Upper lobe of right lung (tissue), 1 donor: Measurements from ENCODE around the gene CEMIP. TPM values are rescaled to one million over a fixed set of nuclear protein-coding genes. Genes with fewer than 3 reads are reported as not detected.

ENCODE experiments used
- ATAC-seq: fragments of 200-7000 bp; cut with Tn5 transposase; one replicate; pipeline ENCODE4 v1.9.1; 2020; ENCODE audit warnings: mild to moderate bottlenecking, moderate library complexity
- DNase-seq: peaks from one replicate; pipeline ENCODE4 v3.0.0-alpha.2; 2020
- H3K27ac ChIP-seq: fragments of 200-600 bp; one replicate; pipeline ENCODE4 v1.8.0; 2022
- H3K27me3 ChIP-seq: fragments of 200-600 bp; one replicate; pipeline ENCODE4 v1.8.0; 2022; ENCODE audit warnings: mild to moderate bottlenecking
- H3K36me3 ChIP-seq: fragments of 200-600 bp; one replicate; pipeline ENCODE4 v1.8.0; 2022
- H3K4me1 ChIP-seq: fragments of 200-600 bp; one replicate; pipeline ENCODE4 v1.8.0; 2022
- H3K4me3 ChIP-seq: fragments of 200-600 bp; one replicate; pipeline ENCODE4 v1.8.0; 2022; ENCODE audit warnings: mild to moderate bottlenecking
- H3K9me3 ChIP-seq: fragments of 200-600 bp; one replicate; pipeline ENCODE4 v1.8.0; 2022
- CTCF ChIP-seq: fragments of 200-600 bp; IDR thresholded peaks from one replicate; pipeline ENCODE4 v1.8.0; 2022; ENCODE audit warnings: antibody characterized with exemption
- intact Hi-C: fragments of 100-400 bp; cut with DNase I; formaldehyde crosslinking; loops from one replicate; pipeline ENCODE4 v1.11.0; 2022
- total RNA-seq: library from RNA; stranded (reverse); fragmentation: NEBNext Ultra II Directional; extraction: Animal tissue kit (Norgen Biotek cat#: 25700); gene quantifications from one replicate; pipeline ENCODE4 v1.2.1, GENCODE V29; 2021
- donor health status: DM: no; HTN: yes; CAD: no; lungs with severe emphysema.

Gene CEMIP
- total RNA-seq, 1 donor from 2014 or later, result 17.3 TPM

- H3K9me3 ChIP-seq, result no peaks in the 10 kb centered on the region
- intact Hi-C loops, result no loop called here
- ATAC-seq, result no peak
- DNase-seq, result no peak
- H3K27me3 ChIP-seq, result no peaks in the 10 kb centered on the region
- no peaks in the 10 kb centered on the region for H3K36me3 ChIP-seq
- TF ChIP-seq CTCF, result no peak
- H3K4me3 ChIP-seq, result no peak overlapping the region
- H3K27ac ChIP-seq, result no peak overlapping the region
- peaks cover 4% of the 10 kb centered on the region for H3K4me1 ChIP-seq
Observed at GRCh38 chr15:80831606-80832224, 52.5 kb downstream of the CEMIP start.

DNA sequence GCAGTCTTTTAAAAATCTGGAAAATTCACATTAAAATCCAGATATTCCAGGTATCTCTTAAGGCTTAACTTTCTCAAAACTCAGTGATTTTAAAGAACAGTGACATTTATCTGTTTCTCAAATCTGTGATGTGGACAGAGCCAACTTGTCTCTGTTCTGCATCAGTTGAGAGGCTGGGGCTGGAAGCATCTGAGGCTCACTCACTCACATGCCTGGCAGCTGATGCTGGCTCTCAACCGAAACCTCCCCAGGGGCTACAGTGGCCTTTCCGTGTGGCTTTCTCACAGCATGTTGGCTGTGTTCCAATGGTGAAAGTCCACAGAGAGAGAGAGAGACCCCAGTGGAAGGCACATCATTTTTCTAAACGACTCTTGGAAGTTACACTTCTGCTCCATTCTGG, 53.5 kb downstream of the CEMIP start:
- intact Hi-C loops, result no loop called here
- TF ChIP-seq CTCF, result no peak

DNA sequence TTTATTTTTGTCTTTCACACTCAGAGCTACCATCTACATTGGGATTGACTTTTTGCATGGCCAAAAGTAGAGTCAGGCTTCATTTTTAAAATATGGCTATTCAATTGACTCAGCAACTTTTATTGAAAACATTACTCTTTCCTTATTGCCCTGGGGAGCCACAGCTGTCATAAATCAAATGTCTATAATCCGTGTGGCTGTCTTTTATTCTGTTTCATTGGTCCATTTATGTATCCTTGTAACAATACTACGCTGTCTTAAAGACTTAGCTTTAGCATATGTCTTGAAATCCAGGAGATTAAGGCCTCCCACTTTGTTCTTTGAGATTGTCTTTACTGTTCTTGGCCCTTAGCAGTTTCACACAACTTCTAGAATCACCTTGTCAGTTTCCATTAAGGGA, 55.2 kb downstream of the CEMIP start:
- Histone ChIP-seq H3K36me3 (no peaks in the 10 kb centered on the region), H3K27ac (no peak overlapping the region), H3K4me1 (peaks cover 4% of the 10 kb centered on the region), H3K27me3 (no peaks in the 10 kb centered on the region), H3K4me3 (no peak overlapping the region), H3K9me3 (no peaks in the 10 kb centered on the region)
- intact Hi-C loops, result no loop called here
- TF ChIP-seq CTCF, result no peak
- DNase-seq (no peak), ATAC-seq (no peak)

More for the DNA sequence above, 53.5 kb downstream of the CEMIP start:
- H3K4me3 ChIP-seq, result no peak overlapping the region
- ATAC-seq, result no peak
- DNase-seq, result no peak
- no peaks in the 10 kb centered on the region for H3K36me3 ChIP-seq
- H3K27ac ChIP-seq, result no peak overlapping the region
- no peaks in the 10 kb centered on the region for H3K9me3 ChIP-seq
- H3K4me1 ChIP-seq, result peaks cover 4% of the 10 kb centered on the region
- H3K27me3 ChIP-seq, result no peaks in the 10 kb centered on the region

DNA sequence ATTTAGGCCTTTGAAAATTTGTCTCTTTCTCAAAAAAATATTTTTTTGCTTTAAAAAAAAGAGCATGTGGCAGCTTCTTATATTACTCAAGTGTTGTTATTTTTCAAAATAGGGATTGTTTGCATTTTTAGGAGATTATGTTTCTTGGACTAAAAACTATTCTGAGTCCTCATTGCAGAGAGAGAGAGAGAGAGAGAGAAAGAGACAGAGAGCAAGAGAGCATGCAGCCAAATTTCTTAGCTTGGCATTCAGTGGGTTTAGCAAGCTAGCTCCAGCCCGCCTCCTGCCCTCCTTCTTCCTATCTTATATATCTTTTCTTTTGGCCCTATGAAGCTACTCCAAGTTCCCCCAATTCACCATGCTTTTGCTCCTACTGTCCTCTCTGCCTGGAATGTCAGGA, 55.7 kb downstream of the CEMIP start:
- ATAC-seq (no peak), DNase-seq (no peak)
- H3K27ac ChIP-seq, result no peak overlapping the region
- H3K4me1 ChIP-seq, result peaks cover 4% of the 10 kb centered on the region
- no peaks in the 10 kb centered on the region for H3K9me3 ChIP-seq
- intact Hi-C loops, result no loop called here
- H3K36me3 ChIP-seq, result no peaks in the 10 kb centered on the region
- no peaks in the 10 kb centered on the region for H3K27me3 ChIP-seq
- no peak for TF ChIP-seq CTCF
- H3K4me3 ChIP-seq, result no peak overlapping the region

DNA sequence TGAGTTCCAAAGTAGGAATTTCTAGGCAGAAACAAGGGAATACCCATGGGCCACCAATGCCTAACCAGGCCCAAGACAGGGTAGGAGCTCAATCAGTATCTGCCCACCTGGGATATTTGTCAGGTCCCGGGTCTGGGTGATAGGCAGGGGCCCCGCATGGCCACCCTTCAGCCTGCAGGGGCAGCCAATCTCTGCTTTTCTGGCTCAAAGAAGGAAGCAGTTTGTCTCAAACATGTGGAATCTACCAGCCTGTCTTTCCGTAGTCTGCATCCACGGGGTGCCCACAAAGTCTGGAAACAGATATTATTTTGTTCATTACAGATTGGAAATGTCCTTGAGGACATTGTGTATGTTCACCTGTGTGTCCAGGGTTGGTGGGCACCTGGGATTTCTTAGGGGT, 56.2 kb downstream of the CEMIP start:
- Histone ChIP-seq H3K36me3 (no peaks in the 10 kb centered on the region), H3K27me3 (no peaks in the 10 kb centered on the region), H3K4me1 (peaks cover 4% of the 10 kb centered on the region), H3K4me3 (no peak overlapping the region), H3K27ac (no peak overlapping the region), H3K9me3 (no peaks in the 10 kb centered on the region)
- TF ChIP-seq CTCF, result no peak
- ATAC-seq (no peak), DNase-seq (no peak)
- intact Hi-C loops, result no loop called here

DNA sequence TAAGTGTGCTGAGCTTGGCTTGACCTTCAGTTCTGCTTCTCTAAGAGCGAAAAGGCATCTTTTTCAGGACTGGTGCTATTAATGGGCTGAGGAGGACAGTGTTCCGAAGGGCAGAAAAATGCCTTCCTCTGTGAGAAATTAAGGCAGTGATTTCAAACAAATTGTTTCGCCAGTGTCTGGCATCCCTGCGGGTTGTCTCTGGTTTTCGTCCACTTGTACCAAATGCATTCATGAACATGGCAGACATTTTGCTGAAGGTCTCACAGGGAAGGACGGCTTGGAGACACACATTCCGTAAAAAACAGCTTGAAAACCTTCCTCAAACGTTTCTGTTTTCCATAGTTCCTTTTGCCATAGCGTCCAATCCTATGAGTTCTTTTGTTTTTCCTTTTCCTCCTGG, 57.1 kb downstream of the CEMIP start:
- no peaks in the 10 kb centered on the region for H3K27me3 ChIP-seq
- no peaks in the 10 kb centered on the region for H3K36me3 ChIP-seq
- intact Hi-C loops, result no loop called here
- H3K4me3 ChIP-seq, result no peak overlapping the region
- no peak for DNase-seq
- no peak for ATAC-seq
- peaks cover 4% of the 10 kb centered on the region for H3K4me1 ChIP-seq
- no peak for TF ChIP-seq CTCF
- H3K9me3 ChIP-seq, result no peaks in the 10 kb centered on the region
- no peak overlapping the region for H3K27ac ChIP-seq
